NCI-H2227 (cell line): Measurements from ENCODE around the gene COL28A1.

ENCODE experiments used
- DNase-seq: peaks from one replicate; lab custom pipeline; 2025; ENCODE audit not compliant: unreplicated experiment; lab: John Stamatoyannopoulos, UW

The COL28A1 gene

DNA sequence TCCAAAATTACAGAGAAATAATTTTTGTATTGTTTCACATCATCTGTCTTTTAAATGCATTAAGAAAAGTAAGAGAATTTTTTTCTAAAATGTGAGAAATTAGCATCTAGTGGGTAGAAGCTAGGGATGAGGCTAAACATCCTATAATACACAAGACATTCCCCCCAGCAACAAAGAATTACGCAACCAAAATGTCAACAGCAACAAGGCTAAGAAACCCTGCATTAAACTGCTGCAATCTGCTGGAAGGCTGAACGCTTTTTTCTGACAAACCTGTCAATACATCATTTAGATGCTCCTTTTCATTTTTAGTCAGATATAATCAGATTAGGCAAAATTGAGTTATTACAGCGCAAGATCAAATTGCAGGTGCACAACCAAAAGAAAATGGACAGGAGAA is 191.1 kb downstream of the COL28A1 start:
- no peak for DNase-seq

DNA sequence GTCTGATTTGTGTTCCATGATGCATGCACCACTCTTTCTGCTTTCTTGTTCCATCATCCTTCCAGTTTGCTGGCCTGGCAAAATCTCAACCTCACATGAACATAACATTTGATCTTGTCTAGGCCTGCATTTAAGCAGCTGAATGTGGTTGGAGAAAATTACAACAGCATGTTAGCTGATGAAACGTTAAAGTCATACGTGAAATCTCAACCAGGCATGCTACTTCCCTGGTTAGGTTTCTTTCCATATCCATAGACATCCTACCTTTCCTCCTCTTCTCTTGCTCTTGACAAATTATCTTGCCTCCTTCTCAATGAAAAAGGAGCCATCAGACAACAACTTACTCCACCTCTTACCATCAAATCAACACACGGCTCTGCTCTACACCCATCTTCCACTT is 199.8 kb downstream of the COL28A1 start:
- DNase-seq = no peak

DNA sequence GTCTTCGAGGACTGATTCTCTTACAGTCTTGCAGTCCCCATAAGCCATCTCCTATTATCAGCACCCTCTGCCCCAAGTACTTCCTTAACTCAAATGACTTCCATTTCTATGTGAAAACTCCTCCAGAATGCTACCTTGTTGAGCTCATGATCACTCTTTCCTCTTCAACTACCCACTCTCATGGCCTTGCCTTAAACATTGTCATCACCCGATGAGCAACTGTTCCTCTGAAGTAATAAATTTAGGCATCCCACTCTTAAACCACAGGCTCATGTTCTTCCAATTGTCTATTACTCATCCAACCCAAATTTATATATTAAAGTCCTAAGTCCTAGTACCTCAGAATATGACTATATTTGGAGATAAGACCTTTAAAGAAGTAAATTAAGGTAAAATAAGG is 200.5 kb downstream of the COL28A1 start:
- DNase-seq = no peak

DNA sequence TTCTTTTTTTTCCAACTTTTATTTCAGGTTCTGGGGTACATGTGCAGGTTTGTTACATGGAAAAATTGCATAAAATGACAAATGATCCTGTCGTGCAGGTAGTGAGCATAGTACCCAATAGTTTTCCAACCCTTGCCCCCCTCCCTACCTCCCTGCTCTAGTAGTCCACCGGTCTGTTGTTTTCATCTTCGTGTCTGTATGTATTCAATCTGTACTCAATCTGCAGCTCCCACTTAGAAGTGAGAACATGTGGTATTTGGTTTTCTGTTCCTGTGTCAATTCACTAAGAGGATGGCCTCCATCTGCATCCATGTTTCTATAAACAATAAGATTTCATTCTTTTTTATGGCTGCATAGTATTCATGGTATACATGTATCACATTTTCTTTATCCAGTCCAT is 202.1 kb downstream of the COL28A1 start:
- no peak for DNase-seq

DNA sequence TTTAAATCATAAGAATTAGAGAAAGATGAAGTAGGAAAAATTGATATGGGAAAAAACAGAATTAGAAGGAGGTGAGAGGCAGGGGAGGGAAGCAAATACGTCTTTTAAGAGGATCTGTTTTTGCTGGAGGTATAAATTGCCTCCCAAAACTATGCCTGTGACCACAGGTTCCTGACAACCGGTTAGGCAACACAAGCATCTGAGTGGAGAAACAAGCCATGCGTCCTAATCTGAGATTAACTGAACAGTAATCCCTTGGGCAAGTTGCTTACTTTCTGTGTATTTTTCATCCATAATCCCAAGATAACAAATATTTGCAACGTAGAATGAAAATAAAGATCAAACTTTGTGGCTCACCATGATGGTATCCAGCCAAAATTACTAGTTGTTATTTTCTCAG is 204.2 kb downstream of the COL28A1 start:
- no peak for DNase-seq

DNA sequence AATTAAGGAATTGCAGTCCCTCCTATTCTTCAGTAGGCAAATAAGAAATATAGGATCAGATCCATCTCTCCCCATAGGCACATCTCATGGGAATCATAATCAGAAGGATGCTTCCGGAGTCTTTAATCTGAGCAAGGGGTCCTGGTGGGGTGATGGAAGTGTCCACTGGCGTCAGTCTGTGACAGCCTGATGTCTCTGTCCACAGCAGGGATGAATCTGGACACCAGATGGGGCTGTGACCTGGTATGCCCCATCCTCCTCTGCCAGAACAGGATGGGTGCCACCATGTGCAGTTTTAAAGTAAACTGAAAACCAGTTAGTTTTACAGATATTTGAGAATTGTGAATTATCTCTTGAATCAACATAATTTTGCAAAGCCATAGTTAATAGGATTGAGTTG is 204.7 kb downstream of the COL28A1 start:
- no peak for DNase-seq

DNA sequence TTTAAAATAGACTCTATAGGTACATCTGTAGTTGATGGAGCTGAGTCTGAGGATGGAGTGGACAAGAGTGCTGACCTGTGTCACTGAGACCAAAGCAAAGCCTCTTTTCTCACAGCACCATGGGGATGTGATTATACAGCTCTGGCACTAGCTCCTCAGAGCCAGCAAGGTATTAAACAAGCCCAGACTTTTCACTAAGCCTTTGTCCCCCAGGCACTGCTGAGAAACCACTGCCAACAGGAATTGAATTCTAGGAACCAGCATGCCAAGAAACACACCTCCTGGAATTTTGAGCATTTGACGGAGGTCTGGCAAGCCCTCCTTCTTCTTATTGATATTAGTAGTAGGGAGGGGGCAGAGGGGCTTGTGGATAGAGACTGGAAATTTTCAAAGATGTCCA is 206.3 kb downstream of the COL28A1 start:
- no peak for DNase-seq

DNA sequence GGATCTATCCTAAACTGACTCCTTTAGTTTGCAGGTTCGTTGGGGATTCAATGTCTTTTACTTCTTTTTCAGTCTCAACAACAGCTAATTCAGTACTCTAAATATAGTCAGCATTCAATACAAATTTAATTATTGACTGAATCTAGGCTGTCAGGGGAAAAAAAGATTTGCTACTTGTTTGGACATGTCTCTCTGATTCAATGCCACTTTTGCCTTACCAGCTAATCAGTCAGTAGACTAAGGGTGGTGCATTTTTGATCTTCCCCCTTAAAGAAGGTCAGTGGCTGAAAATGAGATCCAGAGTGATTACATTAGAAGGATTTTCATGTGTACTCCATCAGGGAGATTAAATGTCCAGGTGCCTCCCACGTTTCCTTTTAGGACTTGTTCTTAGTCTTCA is 208.2 kb downstream of the COL28A1 start:
- DNase-seq = no peak

DNA sequence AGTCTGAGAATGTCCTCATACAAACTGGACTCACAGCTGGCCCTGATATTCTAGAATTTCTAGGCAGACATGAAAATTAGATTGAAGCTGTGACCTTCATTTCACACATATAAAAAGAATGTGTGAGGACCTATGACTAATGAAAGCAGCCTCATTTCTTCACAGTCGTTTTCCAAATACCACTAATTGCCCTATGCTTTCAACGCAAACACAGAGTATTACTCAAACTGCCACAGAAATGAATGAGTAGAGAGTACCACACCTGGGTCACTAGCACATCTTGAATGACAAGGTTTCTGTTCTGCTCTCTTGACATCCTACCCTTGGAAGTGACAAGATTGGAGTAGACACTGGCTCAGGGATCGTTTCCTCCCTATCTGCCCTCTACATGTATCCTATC is 211.0 kb downstream of the COL28A1 start:
- no peak for DNase-seq

DNA sequence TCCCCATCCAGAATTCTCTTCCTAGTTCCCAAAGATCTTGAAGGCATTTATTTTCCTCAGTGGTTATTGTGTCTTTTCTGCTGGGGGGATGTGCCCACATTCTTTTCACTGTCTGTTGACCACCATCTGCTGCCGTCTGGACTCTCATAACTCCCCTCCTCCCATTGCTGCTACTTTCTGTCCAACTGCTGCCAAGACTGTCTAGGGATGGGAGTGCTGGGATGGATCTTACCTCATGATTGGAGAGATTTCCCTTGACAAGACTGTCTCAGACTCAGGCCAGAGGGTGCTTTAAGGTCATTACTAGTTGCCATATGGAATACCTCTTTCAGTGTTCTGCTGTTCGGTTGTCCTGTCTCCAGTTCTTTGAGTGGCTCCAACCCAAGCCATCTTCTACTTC is 211.8 kb downstream of the COL28A1 start:
- DNase-seq = no peak

DNA sequence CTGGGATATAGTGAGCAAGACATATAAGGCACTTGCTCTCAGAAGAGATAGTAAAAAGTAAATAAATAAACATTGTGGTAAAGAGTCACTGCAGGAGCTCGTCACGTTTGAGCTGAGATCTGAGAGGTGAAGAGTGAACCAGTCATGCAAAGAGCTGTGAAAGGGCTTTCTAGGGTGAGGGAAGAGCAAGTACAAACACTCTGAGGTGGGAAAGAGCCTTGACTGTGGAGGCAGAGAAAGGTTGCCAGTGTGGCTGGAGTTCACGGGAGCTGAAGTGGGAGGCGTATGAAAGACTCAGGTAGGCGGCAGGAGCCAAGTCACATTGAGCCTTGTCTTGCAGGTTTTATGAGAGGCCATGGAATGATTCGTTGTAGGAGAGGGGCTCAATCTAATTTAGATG is 212.3 kb downstream of the COL28A1 start:
- DNase-seq = no peak

DNA sequence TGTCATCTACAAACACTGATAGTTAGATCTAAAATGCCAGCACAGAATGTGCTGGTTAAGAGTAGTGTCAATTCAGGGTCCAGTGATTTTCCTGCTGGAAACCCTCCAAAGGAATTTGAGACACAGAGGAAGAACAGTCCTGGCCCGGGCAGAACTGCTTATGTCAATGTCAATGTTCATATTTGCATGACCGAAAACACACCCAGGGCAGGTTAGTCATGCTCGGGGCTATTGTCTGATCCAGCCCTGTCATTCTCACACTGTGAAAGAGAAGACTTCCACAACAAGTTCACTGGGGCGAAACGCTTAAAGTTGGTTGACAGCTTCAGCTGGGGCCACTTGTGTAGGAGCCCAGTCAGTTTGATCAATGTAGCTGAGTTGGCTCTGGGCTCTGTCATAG is 214.0 kb downstream of the COL28A1 start:
- DNase-seq = no peak

DNA sequence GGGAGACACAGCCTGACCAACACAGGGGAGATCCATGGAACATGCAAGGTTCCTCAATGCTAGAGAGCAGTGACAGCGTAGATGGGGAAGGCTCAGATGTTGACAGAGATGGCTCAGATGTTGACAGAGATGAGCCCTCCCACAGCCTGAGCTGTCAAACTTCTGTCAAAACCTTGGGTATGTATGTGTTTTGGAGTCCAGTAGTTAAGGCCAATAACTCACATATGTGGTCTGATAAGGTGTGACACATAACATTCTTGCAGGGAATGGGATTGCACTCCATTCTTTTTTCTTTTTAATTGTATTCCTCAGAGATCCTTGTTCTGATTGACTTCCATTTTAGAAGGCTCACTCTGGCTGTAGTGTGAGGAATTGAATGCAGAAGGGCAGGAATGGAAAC is 217.1 kb downstream of the COL28A1 start:
- no peak for DNase-seq

DNA sequence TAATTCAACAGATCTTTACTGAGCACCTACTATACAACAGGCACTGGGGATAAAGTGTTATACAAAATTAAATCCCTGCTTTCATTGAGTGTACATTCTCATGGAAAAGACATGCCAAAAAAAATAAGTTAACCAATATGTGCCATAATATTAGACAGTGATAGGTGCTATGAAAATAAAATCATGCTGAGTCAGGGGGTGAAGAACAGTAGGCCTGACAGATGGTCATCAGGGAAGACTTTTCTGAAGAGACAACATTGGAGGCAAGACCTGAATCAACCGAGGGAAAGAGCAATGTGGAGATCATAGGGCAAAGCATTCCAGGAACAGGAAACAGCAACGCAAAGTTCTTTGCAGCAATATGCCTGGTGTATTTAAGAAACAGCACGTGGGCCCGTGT is 217.8 kb downstream of the COL28A1 start:
- DNase-seq = no peak

DNA sequence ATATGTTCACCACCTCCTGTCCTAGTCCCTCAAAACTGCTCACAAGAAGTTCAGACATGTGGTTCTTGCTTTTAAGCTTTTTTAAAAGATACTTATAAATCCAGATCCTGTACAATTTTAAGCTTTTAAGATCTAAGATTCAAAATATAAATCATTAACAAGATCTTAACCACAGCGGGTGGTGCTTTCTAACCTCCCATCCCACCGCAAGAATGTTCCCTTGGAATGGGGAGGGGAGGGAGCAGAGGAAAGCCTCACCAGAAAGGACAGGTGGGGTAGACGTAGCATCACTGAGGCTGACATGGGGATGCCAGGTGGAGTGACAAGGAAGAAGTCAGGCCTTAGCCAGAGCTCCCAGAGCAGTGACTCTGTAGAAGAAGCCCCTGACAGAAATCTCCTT is 219.8 kb downstream of the COL28A1 start:
- no peak for DNase-seq

DNA sequence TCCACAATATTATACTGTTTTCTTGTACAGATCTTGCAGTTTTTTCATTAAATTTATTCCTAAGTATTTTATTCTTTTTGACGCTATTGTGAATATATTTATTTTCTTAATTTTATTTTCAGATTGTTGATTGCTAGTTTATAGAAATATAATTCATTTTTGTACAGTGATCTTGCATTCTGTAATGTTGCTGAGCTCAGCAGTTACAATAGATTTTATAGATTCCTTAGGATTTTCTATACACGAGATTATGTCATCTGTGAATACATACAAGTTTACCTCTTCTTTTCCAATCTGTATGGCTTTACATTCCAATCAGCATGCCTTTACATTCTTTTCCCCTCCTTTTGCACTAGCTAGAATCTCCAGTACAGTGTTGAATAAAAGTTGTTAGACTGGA is 223.3 kb downstream of the COL28A1 start:
- DNase-seq = no peak

DNA sequence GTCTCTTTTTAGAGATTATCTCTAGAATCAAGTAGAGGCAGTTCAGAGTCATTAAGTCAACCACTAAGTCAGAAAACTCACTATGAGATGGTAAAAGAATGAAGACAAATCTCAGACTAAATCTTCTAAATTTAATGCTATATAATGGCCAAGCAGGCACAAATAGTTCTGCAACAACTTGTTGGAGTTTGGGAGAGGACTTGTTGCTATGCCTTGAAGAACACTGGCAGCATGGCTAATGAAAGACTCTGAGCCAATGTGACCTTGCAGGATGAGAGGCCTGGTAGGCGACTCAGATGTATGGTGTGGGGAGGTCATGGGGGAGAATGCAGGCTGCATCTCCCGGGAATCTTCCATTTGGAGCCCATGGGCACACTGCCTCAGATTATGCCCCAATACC is 224.7 kb downstream of the COL28A1 start:
- DNase-seq = no peak

DNA sequence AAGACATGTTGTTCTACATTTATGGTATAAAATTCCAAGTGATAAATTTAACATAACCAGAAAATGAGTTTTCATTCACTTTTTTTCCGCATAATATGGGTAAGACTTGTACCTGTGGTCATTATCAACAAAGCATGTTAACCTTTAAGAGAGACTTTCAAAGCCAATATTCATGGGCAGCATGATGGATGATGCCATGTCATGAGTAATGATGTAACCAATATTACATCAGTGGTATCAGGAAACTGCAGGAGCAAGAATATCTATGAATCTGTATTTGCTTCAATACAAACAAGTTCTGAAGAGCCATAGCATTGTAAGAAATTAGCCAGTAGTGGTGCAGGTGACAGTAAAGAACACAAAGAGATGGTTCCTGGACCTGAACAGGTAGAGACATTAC is 226.5 kb downstream of the COL28A1 start:
- DNase-seq = no peak
